Right renal pelvis (tissue), 4 donors: ENCODE results near the gene SIAH1. TPM values are rescaled to one million over a fixed set of nuclear protein-coding genes. Genes with fewer than 3 reads are reported as not detected.
A peak's percentile ranks its signal among the peaks of the same experiment; 100 is the strongest.
"Not testable (repeated sequence)": the region's sequence is repeated elsewhere in the genome, so short reads cannot be mapped to it uniquely, and the experiment has no call there.

ENCODE experiments used
- DNase-seq, 4 donors: peaks; one replicate each; pipeline ENCODE4 v3.0.0-alpha.2; 2013; ENCODE audit warnings: low read depth in 4 of 4, low spot score in 3 of 4, missing footprints in 1 of 4
- polyA plus RNA-seq, 4 donors: library from polyadenylated mRNA; unstranded; fragments of 120-200 nt; gene quantifications; one replicate each; pipeline ENCODE4 v1.2.1, GENCODE V29; 2013; ENCODE audit not compliant: insufficient read length in 4 of 4

Gene SIAH1
- polyA plus RNA-seq, 4 donors, result 44.4 to 60.1 (median 53.2) TPM

GRCh38 chr16:48369765-48370164 lies 15.4 kb downstream of the SIAH1 start:
- DNase-seq, result no peak

DNA sequence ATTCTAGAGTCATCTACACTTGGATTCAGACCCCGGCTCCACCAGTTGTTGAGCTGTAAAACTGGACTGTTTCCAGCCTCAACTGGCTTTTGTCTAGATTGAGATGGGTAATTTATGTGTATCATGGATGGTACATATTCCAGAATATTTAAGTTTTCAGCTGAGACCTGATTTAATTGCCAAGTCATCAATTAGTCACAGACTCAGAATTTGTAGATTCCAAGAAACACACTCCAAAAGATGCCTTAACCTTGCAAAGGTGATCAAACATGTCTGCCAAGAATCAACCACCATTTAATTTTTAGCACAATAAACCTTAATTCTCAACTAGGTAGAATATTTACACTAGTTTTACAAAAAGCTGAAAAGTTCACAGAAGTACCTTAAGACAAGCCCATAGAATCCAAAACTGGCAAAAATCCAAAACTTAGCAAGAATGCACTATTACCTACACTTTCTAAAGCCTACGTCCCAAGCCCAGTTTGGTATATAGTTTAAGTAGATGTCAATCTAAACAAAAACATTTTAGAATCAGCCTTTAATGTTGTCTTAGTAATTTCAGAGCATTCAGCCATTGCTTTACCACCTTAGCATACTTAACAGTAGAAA lies 17.7 kb downstream of the SIAH1 start:
- no peak for DNase-seq

- DNase-seq, result peak in 2 of 4 donors; percentile 22 to 26
These were observed 18.8 kb downstream of the SIAH1 start for GRCh38 chr16:48366165-48367093.

GRCh38 chr16:48365601-48366164 lies 19.5 kb downstream of the SIAH1 start:
- peak; percentile 56 to 73 (median 66) for DNase-seq

DNA sequence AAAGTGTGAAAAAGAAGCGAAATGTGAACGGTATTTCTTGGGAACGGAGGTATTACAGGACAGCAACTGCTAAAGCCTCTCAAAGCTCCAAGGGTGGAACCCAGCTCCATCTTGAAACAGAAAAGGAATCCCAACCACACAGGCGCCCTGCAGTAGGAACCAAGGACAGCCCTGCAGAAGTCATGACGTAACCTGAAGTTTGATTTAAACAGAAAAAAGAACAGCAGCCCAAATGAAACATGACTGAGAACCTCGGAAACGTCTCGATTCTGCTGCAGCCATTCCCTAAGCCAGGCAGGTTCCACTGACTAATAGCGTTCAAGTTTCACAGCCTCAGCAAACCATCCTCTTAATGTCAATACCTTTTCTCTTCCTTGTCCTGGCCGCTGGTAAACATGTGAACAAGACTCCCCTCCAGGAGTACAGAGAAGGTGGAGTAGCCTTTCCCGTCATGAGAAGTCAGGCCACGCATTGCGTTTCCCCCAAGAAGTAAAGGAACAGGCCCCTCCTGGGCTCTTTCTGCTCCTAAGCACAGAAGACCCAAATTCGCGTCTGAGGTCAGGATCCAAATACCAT lies 20.1 kb downstream of the SIAH1 start:
- DNase-seq, result no peak

DNA sequence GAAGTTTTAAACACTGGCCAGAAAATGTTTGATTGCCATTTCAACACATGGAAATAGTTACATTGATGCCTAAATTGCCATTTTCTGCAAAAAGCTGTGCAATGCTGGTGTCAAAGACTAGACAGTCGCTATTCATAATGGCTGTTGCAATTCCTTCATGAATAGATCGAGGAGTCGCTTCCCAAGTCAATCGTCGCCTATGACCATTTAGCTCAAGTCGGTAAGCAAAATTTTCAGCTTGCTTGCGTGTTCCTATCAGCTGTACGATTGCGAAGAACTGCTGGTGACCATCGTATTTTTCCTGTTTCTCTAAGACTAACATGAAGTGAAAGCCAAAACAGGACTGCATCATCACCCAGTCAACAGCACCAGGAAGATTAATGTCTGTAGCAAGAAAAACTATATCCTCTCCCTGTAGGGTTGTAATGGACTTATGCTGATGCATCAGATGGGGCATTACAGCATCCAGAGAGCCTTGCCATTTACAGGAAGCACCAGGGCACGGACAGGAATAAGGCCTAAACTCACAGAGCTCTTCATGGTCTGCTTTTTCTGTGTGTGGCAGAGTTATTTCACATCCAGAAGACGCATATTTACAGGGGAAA lies 23.6 kb downstream of the SIAH1 start:
- no peak for DNase-seq

GRCh38 chr16:48361012-48361411 lies 24.2 kb downstream of the SIAH1 start:
- no peak for DNase-seq

DNA sequence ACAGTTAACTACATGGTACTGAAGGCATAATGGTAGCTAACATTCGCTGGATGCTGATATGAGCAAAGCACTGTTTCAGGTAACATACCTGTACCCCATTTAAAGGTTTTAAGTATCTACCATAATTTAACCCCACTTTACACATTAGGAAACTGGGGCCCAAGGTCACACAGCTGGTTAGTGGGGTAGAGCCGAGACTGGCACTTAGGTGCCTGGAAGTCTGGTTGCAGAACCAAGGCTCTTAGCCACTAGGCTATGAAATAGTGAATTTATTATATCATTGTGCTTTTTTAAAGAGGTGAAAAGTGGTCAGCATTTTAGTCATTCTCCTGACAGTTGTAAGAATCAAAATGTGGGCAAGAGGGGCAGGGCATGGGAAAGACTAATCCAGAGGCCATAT lies 25.2 kb downstream of the SIAH1 start:
- no peak for DNase-seq

GRCh38 chr16:48358419-48358818 lies 26.8 kb downstream of the SIAH1 start:
- no peak for DNase-seq

DNA sequence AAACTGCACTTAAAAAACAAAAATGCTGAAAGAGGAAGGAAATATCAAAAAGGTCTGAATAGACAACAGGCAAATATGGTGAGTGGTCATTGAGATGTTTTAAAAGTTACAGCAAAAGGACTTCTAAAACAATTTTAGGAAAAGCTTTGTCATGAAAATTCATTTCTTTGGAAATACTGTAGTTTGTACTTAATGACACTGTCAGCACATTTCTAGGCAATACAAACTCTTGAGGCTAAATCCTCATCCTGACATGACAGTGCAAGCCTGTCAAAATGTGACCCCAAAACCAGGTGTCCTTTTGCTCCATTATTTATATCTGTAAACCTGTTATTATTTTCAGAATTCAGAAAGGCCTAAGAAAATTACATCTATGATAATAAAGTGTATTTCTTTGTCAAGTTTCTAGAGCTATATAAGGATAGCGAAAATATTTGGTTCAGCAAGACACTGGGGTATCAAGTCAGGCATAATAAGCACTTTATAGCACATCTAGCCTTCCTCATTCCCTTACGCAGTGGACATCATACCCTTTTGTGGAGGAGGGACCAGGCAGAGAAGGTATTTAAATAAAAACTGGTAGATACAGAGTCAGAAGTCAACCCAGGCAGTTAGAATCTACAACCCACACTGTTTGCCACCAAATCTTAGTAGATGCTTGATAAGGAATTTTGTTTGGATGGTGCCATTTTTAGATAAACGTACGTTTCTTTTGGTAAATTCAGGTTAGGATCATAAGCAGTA lies 28.4 kb downstream of the SIAH1 start:
- DNase-seq, result no peak

DNA sequence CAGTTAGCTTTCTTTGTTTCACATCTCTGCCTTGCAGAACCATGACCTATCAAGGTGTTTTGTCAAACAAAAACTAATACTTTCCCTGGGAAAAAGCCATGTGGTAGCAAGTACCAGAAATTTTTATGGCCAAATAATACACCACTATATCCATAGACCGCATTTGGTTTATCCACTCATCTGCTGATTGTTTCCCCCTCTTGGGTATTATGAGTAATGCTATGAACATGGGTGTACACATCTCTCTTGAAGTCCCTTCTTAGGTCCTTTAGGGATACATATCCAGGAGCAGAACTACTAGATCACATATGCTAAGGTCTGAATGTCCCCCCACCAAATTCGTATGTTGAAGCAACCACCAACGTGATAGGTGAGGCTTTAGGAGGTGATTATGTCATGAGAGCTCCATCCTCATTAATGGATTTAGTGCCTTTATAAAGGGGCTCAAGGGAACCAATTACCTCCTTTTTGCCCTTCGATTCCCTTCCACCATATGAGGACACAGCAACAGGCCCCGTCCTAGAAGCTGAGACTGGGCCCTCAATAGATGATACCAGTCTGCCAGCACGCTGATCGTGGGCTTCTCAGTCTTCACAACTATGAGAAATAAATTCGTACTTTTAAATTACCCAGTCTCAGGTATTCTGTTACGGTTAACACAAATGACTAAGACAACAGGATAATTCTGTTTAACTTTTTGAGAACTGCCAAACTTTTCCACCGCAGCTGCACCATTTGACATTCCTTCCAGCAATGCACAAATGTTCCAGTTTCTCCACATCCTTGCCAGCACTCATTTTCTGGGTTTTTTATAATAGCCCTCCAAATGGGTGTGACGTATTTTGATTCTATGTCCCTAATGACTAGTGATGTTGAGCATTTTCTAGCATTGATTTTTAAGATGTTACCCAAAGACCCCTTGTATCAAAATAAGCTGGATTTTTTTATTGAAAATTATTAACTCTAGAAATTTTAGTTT lies 30.0 kb downstream of the SIAH1 start:
- DNase-seq, result no peak

DNA sequence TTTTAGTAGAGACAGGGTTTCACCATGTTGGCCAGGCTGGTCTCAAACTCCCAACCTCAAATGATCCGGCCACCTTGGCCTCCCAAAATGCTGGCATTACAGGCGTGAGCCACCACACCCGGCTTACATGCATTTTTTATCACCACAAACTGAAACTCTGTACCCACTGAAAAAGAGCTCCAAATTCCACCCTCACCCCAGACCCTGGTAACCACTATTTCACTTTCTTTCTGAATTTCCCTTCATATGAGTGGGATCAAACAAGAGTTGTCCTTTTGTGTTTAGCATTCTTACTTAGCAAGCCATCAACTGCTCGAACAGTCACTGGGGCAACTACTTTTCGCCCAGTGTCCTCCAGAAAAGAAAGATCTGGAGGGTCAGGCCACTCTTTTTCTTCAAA lies 30.8 kb downstream of the SIAH1 start:
- DNase-seq, result not testable (repeated sequence)

DNA sequence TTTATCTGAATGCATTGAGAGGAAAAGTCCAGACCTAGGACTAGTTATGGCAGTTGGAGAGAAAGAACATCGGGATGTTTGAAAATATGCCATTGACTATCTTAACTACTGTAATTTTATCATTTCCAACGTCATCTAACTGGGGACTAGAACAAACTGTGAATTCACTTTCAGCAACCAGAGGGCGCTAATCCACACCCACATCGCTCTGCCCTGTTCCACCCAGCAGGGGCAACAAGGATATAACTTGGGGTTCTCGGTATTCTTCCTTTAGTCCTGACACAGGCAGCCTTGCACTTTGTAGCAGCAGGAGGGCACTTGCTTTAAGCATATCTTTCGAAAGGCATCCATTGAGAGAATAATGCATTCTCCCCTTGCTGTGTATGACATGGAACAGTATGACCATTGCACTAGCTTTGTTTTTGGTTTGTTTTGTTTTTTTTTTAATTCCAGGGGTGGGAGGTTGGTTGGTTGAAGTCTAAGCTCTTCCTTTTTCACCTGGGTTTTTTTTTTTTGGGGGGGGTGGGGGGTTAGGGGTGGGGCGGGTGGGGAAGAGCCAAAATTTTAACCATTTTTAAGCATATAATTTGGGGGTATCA lies 31.5 kb downstream of the SIAH1 start:
- DNase-seq, result peak in 1 of 4 donors; percentile 28

DNA sequence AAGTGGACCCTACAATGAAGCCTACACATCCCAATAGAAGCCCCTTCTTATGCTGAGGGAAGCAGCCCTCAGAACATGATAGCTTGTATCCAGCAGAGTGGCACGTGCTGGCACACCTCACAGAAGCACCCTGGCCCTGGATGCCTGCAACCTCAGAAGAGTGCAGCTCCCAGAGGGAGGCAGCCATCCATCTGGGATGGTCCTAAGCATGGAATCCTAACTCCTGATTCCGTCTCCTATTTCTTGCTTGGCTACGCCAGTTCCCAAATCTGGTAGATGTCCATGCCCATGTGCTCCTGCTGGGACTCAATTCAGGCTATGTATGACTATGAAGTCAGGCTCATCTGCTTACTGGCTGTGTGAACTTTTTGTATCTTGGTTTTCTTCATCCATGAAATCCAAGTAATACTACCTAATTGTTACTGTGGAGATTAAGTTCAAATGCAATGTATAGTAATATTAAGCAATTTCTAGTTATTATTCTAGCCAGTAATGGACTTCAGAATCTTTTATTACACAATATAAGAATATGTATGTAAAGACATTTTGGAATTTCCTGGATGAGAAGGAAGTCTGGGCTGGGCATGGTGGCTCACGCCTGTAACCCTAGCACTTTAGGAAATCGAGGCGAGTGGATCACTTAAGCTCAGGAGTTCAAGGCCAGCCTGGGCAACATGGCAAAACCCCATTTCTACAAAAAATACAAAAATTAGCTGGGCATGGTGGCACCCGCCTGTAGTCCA lies 32.4 kb downstream of the SIAH1 start:
- DNase-seq, result no peak

GRCh38 chr16:48350736-48351135 lies 34.5 kb downstream of the SIAH1 start:
- no peak for DNase-seq

GRCh38 chr16:48347980-48348379 lies 37.2 kb downstream of the SIAH1 start:
- DNase-seq, result no peak

DNA sequence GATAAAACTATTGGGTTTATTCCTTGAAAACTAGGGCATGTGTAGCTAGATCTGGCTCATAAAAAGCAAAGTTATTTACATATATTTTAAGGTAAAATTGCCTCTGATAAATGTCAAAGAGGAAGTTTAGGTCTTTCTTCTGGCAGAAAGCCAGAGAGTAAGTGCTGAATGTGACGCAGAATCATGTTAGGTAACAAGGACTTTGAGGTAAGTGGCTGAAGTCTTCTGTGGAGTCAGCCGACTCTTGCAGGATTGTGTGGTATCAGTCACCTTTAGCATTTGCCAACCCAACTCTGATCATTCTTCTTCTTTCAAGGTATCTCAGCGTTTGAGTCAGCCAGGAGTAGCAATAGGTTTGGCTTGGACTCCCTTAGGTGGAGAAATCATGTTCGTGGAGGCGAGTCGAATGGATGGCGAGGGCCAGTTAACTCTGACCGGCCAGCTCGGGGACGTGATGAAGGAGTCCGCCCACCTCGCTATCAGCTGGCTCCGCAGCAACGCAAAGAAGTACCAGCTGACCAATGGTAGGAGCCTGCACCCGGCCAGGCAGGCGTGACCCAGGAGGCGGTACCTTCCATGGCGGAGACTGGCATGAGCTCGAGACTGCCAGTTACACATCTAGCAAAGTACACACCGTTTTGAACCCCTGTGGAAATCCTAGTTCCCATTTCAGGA lies 37.9 kb downstream of the SIAH1 start:
- no peak for DNase-seq
